MM.1S (cell line): ENCODE measurements around the gene RPH3AL.

Source experiments
- DNase-seq: peaks from one replicate; pipeline ENCODE4 v3.0.0-alpha.2; 2015
- H2AFZ ChIP-seq: fragments of 300-600 bp; sonication (generic); 2 replicates; pipeline ENCODE4 v1.6.0; 2016; ENCODE audit warnings: antibody characterized with exemption, low read length
- H3F3A ChIP-seq: fragments of 300-600 bp; sonication (generic); 2 replicates; pipeline ENCODE4 v1.6.1; 2016; ENCODE audit warnings: mild to moderate bottlenecking, antibody characterized with exemption, low read length, moderate library complexity, mixed read lengths; ENCODE audit not compliant: insufficient read depth
- H3K27ac ChIP-seq: fragments of 300-600 bp; sonication (generic); 2 replicates; pipeline ENCODE4 v1.5.1; 2016; ENCODE audit warnings: mild to moderate bottlenecking, low read length
- H3K27me3 ChIP-seq: fragments of 300-600 bp; sonication (generic); replicated peaks from 2 replicates; pipeline ENCODE4 v1.6.0; 2016; ENCODE audit warnings: low read length; ENCODE audit not compliant: insufficient read depth
- H3K36me3 ChIP-seq: fragments of 300-600 bp; sonication (generic); replicated peaks from 2 replicates; pipeline ENCODE4 v1.6.1; 2016; ENCODE audit warnings: mild to moderate bottlenecking, low read length, mixed read lengths; ENCODE audit not compliant: insufficient read depth
- H3K4me1 ChIP-seq: fragments of 300-600 bp; sonication (generic); 2 replicates; pipeline ENCODE4 v1.6.1; 2016; ENCODE audit warnings: low read length, mixed read lengths
- H3K4me2 ChIP-seq: fragments of 300-600 bp; sonication (generic); 2 replicates; pipeline ENCODE4 v1.6.0; 2016; ENCODE audit warnings: low read depth, low read length
- H3K4me3 ChIP-seq: fragments of 300-600 bp; sonication (generic); 2 replicates; pipeline ENCODE4 v1.5.1; 2016; ENCODE audit warnings: low read length, mixed read lengths
- H3K79me2 ChIP-seq: fragments of 300-600 bp; sonication (generic); 2 replicates; pipeline ENCODE4 v1.6.1; 2016; ENCODE audit warnings: mixed run types, low read length, mixed read lengths
- H3K9ac ChIP-seq: fragments of 300-600 bp; sonication (generic); 2 replicates; pipeline ENCODE4 v1.6.1; 2016; ENCODE audit warnings: low read length, mixed read lengths
- H3K9me2 ChIP-seq: fragments of 300-600 bp; sonication (generic); replicated peaks from 2 replicates; pipeline ENCODE4 v1.6.1; 2016; ENCODE audit warnings: mild to moderate bottlenecking, low read length, mixed read lengths; ENCODE audit not compliant: insufficient read depth
- H3K9me3 ChIP-seq: fragments of 300-600 bp; sonication (generic); replicated peaks from 2 replicates; pipeline ENCODE4 v1.6.1; 2016; ENCODE audit warnings: mild to moderate bottlenecking, low read length, mixed read lengths; ENCODE audit not compliant: insufficient read depth
- H4K20me1 ChIP-seq: fragments of 300-600 bp; sonication (generic); 2 replicates; pipeline ENCODE4 v1.6.1; 2016; ENCODE audit warnings: mild to moderate bottlenecking, low read length, moderate library complexity, mixed read lengths; ENCODE audit not compliant: insufficient read depth
- CTCF ChIP-seq: fragments of 300-600 bp; sonication (generic); IDR thresholded peaks from 2 replicates; pipeline ENCODE4 v1.5.1; 2016; ENCODE audit warnings: antibody characterized with exemption, low read length, mixed read lengths
- EZH2 ChIP-seq: fragments of 300-600 bp; sonication (generic); optimal IDR thresholded peaks from 2 replicates; pipeline ENCODE3; 2017; ENCODE audit warnings: low read depth, mild to moderate bottlenecking, antibody characterized with exemption, low read length, mixed read lengths
- EZH2phosphoT487 ChIP-seq: fragments of 300-600 bp; sonication (generic); IDR thresholded peaks from 2 replicates; pipeline ENCODE4 v1.6.1; 2018; ENCODE audit warnings: antibody characterized with exemption, low read length

RPH3AL gene

GRCh38 chr17:252456-252855 is 100.2 kb downstream of the RPH3AL start:
- Histone ChIP-seq H4K20me1 (no peaks in the 10 kb centered on the region), H3K9me2 (no peaks in the 10 kb centered on the region), H3K4me1 (no peaks in the 10 kb centered on the region), H3K27me3 (peaks cover 52% of the 10 kb centered on the region), H2AFZ (no peak overlapping the region), H3K4me3 (no peak overlapping the region), H3K4me2 (no peak overlapping the region), H3K36me3 (no peaks in the 10 kb centered on the region), H3K9ac (no peak overlapping the region), H3K79me2 (no peaks in the 10 kb centered on the region), H3K9me3 (no peaks in the 10 kb centered on the region), H3F3A (no peaks in the 10 kb centered on the region), H3K27ac (no peak overlapping the region)
- DNase-seq, result no peak
- TF ChIP-seq CTCF (no peak), EZH2 (no peak), EZH2phosphoT487 (no peak)

GRCh38 chr17:251531-251930 is 101.1 kb downstream of the RPH3AL start:
- Histone ChIP-seq H3K27ac (no peak overlapping the region), H3K4me1 (no peaks in the 10 kb centered on the region), H3K9ac (no peak overlapping the region), H3F3A (no peaks in the 10 kb centered on the region), H3K9me2 (no peaks in the 10 kb centered on the region), H3K27me3 (peaks cover 60% of the 10 kb centered on the region), H3K4me3 (no peak overlapping the region), H3K36me3 (no peaks in the 10 kb centered on the region), H2AFZ (no peak overlapping the region), H3K4me2 (no peak overlapping the region), H4K20me1 (no peaks in the 10 kb centered on the region), H3K9me3 (no peaks in the 10 kb centered on the region), H3K79me2 (no peaks in the 10 kb centered on the region)
- no peak for DNase-seq
- no peak for TF ChIP-seq EZH2
- no peak for TF ChIP-seq CTCF

GRCh38 chr17:250487-251300 is 101.9 kb downstream of the RPH3AL start:
- no peak for DNase-seq
- TF ChIP-seq CTCF (no peak), EZH2phosphoT487 (no peak), EZH2 (no peak)
- no peaks in the 10 kb centered on the region for H4K20me1 ChIP-seq

More at GRCh38 chr17:250487-251300, 101.9 kb downstream of the RPH3AL start:
- H3K4me2 ChIP-seq, result no peak overlapping the region
- no peaks in the 10 kb centered on the region for H3K9me3 ChIP-seq
- H3K27me3 ChIP-seq, result peaks cover 69% of the 10 kb centered on the region
- no peaks in the 10 kb centered on the region for H3K79me2 ChIP-seq
- H3F3A ChIP-seq, result no peaks in the 10 kb centered on the region
- H3K4me1 ChIP-seq, result no peaks in the 10 kb centered on the region
- H3K9me2 ChIP-seq, result no peaks in the 10 kb centered on the region
- no peak overlapping the region for H3K27ac ChIP-seq
- no peak overlapping the region for H3K4me3 ChIP-seq
- H3K9ac ChIP-seq, result no peak overlapping the region
- no peaks in the 10 kb centered on the region for H3K36me3 ChIP-seq
- H2AFZ ChIP-seq, result no peak overlapping the region
